ENCODE data around the gene TSHZ2.
A peak's percentile ranks its signal among the peaks of the same experiment; 100 is the strongest.

Gene TSHZ2

GRCh38 chr20:53177687-53178086 is 205.5 kb downstream of the TSHZ2 start:
- DNase-seq, result no peak

GRCh38 chr20:53179749-53180148 is 207.6 kb downstream of the TSHZ2 start:
- no peak for DNase-seq

GRCh38 chr20:53180928-53181362 is 208.8 kb downstream of the TSHZ2 start:
- no peak for DNase-seq

- DNase-seq, result no peak
Measured at GRCh38 chr20:53181866-53182376, 209.8 kb downstream of the TSHZ2 start.

GRCh38 chr20:53183181-53183580 is 211.0 kb downstream of the TSHZ2 start:
- no peak for DNase-seq

GRCh38 chr20:53186635-53187034 is 214.5 kb downstream of the TSHZ2 start:
- DNase-seq, result no peak

- DNase-seq, result no peak
Measured at GRCh38 chr20:53187392-53188068, 215.4 kb downstream of the TSHZ2 start.

GRCh38 chr20:53190225-53190624 is 218.1 kb downstream of the TSHZ2 start:
- no peak for DNase-seq

- no peak for DNase-seq
Measured at GRCh38 chr20:53191957-53192356, 219.8 kb downstream of the TSHZ2 start.

- DNase-seq, result no peak
Measured at GRCh38 chr20:53194306-53195290, 222.4 kb downstream of the TSHZ2 start.

- DNase-seq, result no peak
Measured at GRCh38 chr20:53195876-53196610, 223.9 kb downstream of the TSHZ2 start.

- no peak for DNase-seq
Measured at GRCh38 chr20:53201588-53201987, 229.4 kb downstream of the TSHZ2 start.

- DNase-seq, result no peak
Measured at GRCh38 chr20:53202777-53203176, 230.6 kb downstream of the TSHZ2 start.

- DNase-seq, result no peak
Measured at GRCh38 chr20:53205046-53205445, 232.9 kb downstream of the TSHZ2 start.

GRCh38 chr20:53208110-53208832 is 236.1 kb downstream of the TSHZ2 start:
- peak in 2 of 3 donors; percentile 3 to 17 for DNase-seq

- DNase-seq, result no peak
Measured at GRCh38 chr20:53210041-53210440, 237.9 kb downstream of the TSHZ2 start.

- DNase-seq, result no peak
Measured at GRCh38 chr20:53210931-53211330, 238.8 kb downstream of the TSHZ2 start.

GRCh38 chr20:53212018-53212417 is 239.9 kb downstream of the TSHZ2 start:
- DNase-seq, result no peak

GRCh38 chr20:53214392-53214791 is 242.2 kb downstream of the TSHZ2 start:
- DNase-seq, result no peak

GRCh38 chr20:53215166-53215565 is 243.0 kb downstream of the TSHZ2 start:
- DNase-seq, result no peak

- no peak for DNase-seq
Measured at GRCh38 chr20:53216478-53216855, 244.3 kb downstream of the TSHZ2 start.

- DNase-seq, result peak; percentile 26 to 75 (median 53)
Measured at GRCh38 chr20:53216856-53217576, 244.9 kb downstream of the TSHZ2 start.
